Ascending aorta (tissue), 2 donors: Measurements from ENCODE around the gene PABPN1. TPM values are rescaled to one million over a fixed set of nuclear protein-coding genes. Genes with fewer than 3 reads are reported as not detected.

Experiments
- DNase-seq, 2 donors: peaks; one replicate each; pipeline ENCODE4 v3.0.0-alpha.2; 2019; ENCODE audit warnings: low spot score in 2 of 2
- H3K27ac ChIP-seq, 2 donors: fragments of 200-600 bp; sonication (generic); one replicate each; pipeline ENCODE4 v1.5.1; 2016 to 2017; ENCODE audit warnings: mild to moderate bottlenecking in 1 of 2
- H3K27me3 ChIP-seq: fragments of 200-600 bp; sonication (generic); one replicate; pipeline ENCODE4 v1.5.1; 2017
- H3K36me3 ChIP-seq, 2 donors: fragments of 200-600 bp; sonication (generic); one replicate each; pipeline ENCODE4 v1.5.1; 2016
- H3K4me1 ChIP-seq, 2 donors: fragments of 200-600 bp; sonication (generic); one replicate each; pipeline ENCODE4 v1.5.1; 2016 to 2017; ENCODE audit warnings: mild to moderate bottlenecking in 1 of 2
- H3K4me3 ChIP-seq, 2 donors: fragments of 200-600 bp; sonication (generic); one replicate each; pipeline ENCODE4 v1.5.1; 2016 to 2017; ENCODE audit warnings: mild to moderate bottlenecking in 1 of 2
- H3K9me3 ChIP-seq, 2 donors: fragments of 200-600 bp; sonication (generic); one replicate each; pipeline ENCODE4 v1.5.1; 2016
- intact Hi-C: fragments of 100-400 bp; cut with DNase I; formaldehyde crosslinking; loops from one replicate; pipeline ENCODE4 v1.15.1; 2023
- total RNA-seq: library from RNA; depleted of rRNA; stranded (reverse); fragments of >200 nt; gene quantifications from one replicate; pipeline ENCODE4 v1.1.0, GENCODE V29; 2016
- TF ChIP-seq, protein P1 (sequence below), 3 experiments: fragments of 200-600 bp in 2 of 3; fragments of 450-650 bp in 1 of 3; sonication (generic) in 2 of 3; IDR thresholded peaks; one replicate each; pipeline ENCODE4 v1.5.1; 2016 to 2019; ENCODE audit warnings: antibody characterized with exemption in 3 of 3, mild to moderate bottlenecking in 1 of 3, moderate library complexity in 1 of 3

The PABPN1 gene
- total RNA-seq, 1 donor from 2014 or later, result 90.6 TPM

DNA sequence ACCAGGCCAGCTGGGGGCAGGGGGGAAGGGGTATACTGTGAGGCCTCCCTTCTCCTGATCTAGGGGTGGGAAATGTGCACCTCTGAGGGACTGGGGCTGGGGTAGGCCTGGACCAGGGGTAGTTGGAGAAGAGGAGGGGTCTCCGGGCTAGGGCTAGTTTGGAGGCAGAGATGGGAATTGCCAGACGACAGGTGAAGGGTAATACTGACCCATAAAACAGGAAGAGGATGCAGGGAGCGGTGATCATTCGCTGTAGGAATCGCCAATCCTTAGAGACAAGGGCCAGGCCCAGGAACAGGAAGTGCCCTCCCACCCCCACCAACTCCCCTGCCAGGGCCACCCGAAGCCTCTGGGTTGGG lies 27.0 kb downstream of the PABPN1 start:
- intact Hi-C loops, result no loop called here
- Histone ChIP-seq H3K4me1 (peaks cover 4 to 8% of the 10 kb centered on the region in 2 donors), H3K9me3 (no peaks in the 10 kb centered on the region), H3K27ac (no peak overlapping the region), H3K27me3 (no peaks in the 10 kb centered on the region), H3K36me3 (peaks cover 5 to 7% of the 10 kb centered on the region in 2 donors), H3K4me3 (no peak overlapping the region)
- peak in 1 of 2 donors; percentile 37 for DNase-seq
- TF ChIP-seq, protein P1, sequence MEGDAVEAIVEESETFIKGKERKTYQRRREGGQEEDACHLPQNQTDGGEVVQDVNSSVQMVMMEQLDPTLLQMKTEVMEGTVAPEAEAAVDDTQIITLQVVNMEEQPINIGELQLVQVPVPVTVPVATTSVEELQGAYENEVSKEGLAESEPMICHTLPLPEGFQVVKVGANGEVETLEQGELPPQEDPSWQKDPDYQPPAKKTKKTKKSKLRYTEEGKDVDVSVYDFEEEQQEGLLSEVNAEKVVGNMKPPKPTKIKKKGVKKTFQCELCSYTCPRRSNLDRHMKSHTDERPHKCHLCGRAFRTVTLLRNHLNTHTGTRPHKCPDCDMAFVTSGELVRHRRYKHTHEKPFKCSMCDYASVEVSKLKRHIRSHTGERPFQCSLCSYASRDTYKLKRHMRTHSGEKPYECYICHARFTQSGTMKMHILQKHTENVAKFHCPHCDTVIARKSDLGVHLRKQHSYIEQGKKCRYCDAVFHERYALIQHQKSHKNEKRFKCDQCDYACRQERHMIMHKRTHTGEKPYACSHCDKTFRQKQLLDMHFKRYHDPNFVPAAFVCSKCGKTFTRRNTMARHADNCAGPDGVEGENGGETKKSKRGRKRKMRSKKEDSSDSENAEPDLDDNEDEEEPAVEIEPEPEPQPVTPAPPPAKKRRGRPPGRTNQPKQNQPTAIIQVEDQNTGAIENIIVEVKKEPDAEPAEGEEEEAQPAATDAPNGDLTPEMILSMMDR (IDR thresholded peaks at IDR 0.05), result no peak

DNA sequence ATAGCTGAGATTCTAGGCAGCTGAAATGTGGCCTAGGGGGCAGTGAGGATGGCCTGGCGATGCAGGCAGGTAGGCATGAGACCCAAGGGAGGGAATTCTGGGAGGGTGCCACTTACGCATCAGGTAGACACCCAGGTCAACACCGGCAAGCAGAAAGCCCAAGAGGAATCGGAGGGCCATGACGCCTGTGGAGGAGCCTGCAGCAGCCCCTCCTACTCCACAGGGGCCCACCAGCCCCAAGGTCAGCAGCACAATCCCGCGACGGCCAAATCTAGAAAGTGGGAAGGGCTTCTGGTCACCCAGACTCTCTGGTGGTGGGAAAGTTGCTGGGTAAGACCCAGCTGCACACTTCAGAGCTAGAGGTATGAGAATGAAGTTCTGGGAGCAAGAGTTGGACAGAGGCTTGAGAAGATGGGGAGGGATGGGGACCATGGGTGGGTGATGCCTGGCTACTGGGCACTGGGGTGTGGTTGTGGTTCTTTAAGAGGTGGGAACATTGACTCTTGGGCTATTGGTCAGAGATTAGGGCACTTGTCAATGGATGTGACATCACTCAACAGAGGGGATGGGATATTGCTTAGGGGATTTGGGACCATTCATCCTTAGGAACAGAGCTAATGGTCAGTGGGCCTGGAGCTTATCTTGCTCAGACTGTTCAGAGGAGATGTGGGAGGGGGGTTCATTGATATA lies 28.0 kb downstream of the PABPN1 start:
- Histone ChIP-seq H3K27me3 (no peaks in the 10 kb centered on the region), H3K9me3 (no peaks in the 10 kb centered on the region), H3K4me1 (peaks cover 4 to 9% of the 10 kb centered on the region in 2 donors), H3K27ac (no peak overlapping the region), H3K4me3 (no peak overlapping the region), H3K36me3 (peaks cover 5 to 7% of the 10 kb centered on the region in 2 donors)
- intact Hi-C loops, result no loop called here
- TF ChIP-seq, protein P1 (IDR thresholded peaks at IDR 0.05), result no peak
- peak in 1 of 2 donors; percentile 44 for DNase-seq

DNA sequence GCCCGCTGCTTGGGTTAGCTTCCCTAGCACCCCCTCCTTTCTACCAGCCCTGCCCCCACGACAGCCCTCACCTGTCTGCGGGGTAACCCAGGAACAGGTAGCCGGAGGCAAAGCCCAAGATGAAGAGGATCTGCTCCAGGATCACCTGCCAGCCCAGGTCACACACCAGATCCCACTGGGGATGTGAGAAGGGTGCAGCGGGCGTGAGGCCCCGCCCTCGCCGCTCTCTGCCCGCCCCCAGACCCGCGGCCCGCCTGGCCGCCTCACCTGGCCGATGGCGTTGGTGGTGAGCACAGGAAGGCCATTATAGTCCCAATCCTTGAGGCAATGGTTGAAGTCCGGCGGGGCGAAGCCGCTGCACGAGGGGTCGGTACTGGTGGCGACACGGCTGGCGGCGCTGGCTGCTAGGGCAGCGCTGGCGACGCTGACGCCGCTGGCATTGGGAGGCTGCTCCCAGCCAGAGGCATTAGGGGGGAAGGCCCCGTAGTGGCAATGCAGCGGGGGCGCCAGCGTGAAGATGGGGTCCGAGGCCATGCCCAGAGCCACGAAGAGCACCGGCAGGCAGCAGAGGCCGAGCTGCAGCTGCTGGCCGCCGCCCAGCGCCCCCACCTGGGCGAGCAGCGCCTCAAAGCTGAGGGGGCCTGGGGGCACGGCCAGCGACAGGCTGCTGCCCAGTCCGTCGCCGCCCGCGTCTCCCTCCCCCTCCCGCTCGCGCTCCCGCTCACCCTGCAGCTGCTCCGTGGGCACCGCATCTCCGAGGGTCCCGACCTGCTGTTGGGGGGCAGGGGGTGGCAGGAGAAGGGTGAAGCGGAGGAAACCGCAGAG lies 30.6 kb downstream of the PABPN1 start:
- peak in 1 of 2 donors; percentile 65 for DNase-seq
- Histone ChIP-seq H3K4me1 (peaks cover 4 to 9% of the 10 kb centered on the region in 2 donors), H3K9me3 (no peaks in the 10 kb centered on the region), H3K27ac (peak overlapping the region in 1 of 2 donors; percentile 24), H3K27me3 (no peaks in the 10 kb centered on the region), H3K4me3 (peak overlapping the region; percentile 69 to 81), H3K36me3 (peaks cover 4 to 5% of the 10 kb centered on the region in 2 donors)
- intact Hi-C loops, result loop anchor here (1.0 to 2.0 kb wide), 2 partner anchors 13 to 31 kb away; partner anchors contain the start of genes EFS and PABPN1
- TF ChIP-seq, protein P1 (IDR thresholded peaks at IDR 0.05), result peak in 1 of 3 experiments; percentile 4

DNA sequence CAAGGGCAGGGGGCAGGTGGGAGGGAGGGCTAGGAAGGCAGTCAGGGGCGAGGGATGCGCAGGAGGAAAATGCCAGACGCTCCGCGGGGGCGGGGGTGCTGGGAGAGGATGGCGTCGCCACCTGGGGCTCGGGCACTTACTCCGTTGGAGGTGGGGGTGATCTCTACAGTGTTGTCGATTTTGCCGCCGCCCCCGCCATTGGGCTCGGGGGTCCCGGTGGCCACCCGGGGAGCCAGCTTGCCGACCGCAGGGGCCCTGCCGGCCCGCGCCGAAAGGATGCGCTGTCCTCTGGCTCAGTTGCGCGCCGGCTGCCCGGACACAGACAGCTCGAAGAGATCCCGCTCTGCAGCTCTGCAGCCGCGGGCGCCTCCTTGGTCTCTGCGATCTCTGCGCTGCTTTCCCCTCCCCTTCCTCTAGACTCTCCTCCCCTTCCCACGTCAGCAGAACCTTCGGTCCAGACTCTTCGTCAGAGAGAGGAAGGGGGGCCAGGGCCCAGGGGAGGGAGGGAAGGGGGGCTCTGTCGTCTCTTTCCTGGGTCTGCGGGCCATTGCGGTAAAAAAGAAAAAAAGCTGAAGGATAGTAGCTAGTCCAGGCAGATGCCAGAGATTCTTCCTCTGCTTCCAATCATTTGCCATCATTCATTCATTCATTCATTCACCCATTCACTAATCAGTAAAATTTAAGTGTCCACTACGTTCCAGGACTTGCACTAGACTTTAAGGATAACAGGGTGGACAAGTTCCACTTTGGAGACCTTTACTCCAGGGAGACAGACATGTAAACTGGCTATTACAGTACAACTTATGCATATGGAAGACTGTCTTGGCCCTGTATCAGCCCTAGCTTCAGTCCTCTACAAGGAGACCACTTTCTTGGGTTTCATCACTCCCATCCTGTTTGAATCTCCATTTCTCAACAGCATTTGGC lies 31.5 kb downstream of the PABPN1 start, which contains the start of gene SLC22A17:
Gene SLC22A17, minus strand, starts transcription at position 382 of the 927 bp plus-strand sequence.
- Histone ChIP-seq H3K36me3 (peaks cover 0 to 8% of the 10 kb centered on the region in 2 donors), H3K27ac (peak within 1 kb of the TSS in 1 of 2 donors; percentile 24), H3K9me3 (no peaks in the 10 kb centered on the region), H3K4me1 (peaks cover 4 to 9% of the 10 kb centered on the region in 2 donors), H3K27me3 (no peaks in the 10 kb centered on the region), H3K4me3 (peak within 1 kb of the TSS; percentile 69 to 81)
- TF ChIP-seq, protein P1 (IDR thresholded peaks at IDR 0.05), result peak in 1 of 3 experiments; percentile 13
- DNase-seq, result peak in 1 of 2 donors; percentile 91
- intact Hi-C loops, result loop anchor here (1.0 to 2.0 kb wide), 2 partner anchors 13 to 32 kb away; partner anchors contain the start of genes EFS and PABPN1

DNA sequence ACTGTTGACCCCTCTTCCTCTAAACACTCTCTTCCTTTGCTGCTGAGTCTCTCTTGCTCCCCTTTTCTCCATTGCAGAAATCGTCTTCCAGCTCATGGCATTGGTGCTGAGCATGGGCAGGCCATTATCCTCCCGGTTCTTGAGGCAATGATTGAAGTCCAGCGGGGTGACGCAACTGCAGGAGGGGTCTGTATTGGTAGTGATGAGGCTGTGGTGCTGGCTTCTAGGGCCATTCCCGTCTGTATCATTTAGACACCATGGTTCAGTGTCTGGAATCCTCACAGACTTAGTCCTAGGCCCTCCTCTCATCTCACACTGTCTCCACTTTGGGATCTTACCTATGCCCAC lies 32.1 kb downstream of the PABPN1 start:
- Histone ChIP-seq H3K27ac (peak overlapping the region in 1 of 2 donors; percentile 4), H3K9me3 (no peaks in the 10 kb centered on the region), H3K27me3 (no peaks in the 10 kb centered on the region), H3K36me3 (peaks cover 0 to 11% of the 10 kb centered on the region in 2 donors), H3K4me1 (peaks cover 4 to 9% of the 10 kb centered on the region in 2 donors), H3K4me3 (no peak overlapping the region)
- TF ChIP-seq, protein P1 (IDR thresholded peaks at IDR 0.05), result no peak
- intact Hi-C loops, result loop anchor here (2.0 kb wide), 1 partner anchor 33 kb away; the partner anchor contains the start of gene PABPN1
- peak in 1 of 2 donors; percentile 64 for DNase-seq
